ENCODE data around the gene BMP8B.

DNA sequence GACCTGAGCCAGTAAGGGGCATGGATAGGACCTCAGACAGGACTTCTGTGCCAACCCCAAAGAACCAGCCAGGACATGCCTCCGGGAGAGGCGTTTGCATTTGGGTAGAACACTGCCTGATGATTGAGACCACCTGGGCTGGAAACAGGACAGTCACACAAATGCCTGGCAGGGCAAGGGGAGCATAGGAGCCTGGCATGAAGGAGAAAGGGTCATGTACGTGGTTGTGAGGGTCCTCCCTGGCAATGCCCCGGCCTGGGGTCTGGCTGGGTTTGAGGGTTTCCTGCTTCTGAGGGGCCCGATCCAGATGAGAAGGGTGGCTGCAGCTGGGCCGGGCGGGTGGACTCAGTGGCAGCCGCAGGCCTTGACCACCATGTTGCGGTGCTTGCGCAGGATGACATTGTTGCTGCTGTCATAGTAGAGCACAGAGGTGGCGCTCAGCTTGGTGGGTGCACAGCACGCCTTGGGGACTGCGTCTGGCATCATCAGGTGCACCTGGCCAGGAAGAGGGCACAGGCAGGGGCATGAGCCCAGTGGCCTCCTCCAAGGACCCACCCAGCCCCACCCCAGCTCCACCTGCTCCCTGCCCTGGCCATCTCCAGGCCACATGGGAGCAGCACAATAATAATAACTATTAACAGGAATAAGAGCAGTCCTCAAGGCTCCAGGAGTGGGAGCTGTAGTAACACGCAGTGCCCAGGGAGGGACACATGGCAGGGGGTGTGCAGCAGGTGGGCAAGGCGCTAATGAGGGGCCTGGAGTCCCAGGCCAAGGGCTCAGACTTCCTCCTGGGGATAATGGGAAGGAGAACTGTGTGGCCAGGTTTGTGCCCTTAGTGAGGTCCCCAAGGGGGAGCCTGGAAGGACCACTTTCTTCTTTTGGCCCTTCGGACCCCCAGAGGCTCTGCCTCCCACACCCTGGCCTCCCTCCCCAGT, 28.3 kb downstream of the BMP8B start:
- TF ChIP-seq TEAD4 (IDR thresholded peaks at IDR 0.05) (no peak), RAD21 (IDR thresholded peaks at IDR 0.05; ENCODE audit: low read depth) (no peak), CREB1 (IDR thresholded peaks at IDR 0.05; ENCODE audit: low read depth) (no peak), CEBPB (IDR thresholded peaks at IDR 0.05) (no peak)
- TF ChIP-seq, protein P1, sequence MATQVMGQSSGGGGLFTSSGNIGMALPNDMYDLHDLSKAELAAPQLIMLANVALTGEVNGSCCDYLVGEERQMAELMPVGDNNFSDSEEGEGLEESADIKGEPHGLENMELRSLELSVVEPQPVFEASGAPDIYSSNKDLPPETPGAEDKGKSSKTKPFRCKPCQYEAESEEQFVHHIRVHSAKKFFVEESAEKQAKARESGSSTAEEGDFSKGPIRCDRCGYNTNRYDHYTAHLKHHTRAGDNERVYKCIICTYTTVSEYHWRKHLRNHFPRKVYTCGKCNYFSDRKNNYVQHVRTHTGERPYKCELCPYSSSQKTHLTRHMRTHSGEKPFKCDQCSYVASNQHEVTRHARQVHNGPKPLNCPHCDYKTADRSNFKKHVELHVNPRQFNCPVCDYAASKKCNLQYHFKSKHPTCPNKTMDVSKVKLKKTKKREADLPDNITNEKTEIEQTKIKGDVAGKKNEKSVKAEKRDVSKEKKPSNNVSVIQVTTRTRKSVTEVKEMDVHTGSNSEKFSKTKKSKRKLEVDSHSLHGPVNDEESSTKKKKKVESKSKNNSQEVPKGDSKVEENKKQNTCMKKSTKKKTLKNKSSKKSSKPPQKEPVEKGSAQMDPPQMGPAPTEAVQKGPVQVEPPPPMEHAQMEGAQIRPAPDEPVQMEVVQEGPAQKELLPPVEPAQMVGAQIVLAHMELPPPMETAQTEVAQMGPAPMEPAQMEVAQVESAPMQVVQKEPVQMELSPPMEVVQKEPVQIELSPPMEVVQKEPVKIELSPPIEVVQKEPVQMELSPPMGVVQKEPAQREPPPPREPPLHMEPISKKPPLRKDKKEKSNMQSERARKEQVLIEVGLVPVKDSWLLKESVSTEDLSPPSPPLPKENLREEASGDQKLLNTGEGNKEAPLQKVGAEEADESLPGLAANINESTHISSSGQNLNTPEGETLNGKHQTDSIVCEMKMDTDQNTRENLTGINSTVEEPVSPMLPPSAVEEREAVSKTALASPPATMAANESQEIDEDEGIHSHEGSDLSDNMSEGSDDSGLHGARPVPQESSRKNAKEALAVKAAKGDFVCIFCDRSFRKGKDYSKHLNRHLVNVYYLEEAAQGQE (IDR thresholded peaks at IDR 0.05; ENCODE audit: low read depth): no peak
- TF ChIP-seq, protein P2, sequence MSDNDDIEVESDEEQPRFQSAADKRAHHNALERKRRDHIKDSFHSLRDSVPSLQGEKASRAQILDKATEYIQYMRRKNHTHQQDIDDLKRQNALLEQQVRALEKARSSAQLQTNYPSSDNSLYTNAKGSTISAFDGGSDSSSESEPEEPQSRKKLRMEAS (IDR thresholded peaks at IDR 0.05): no peak
